Tibial artery (tissue), 4 donors: ENCODE results near the gene KCTD16.

Experiments used
- DNase-seq, 2 donors: peaks; one replicate each; pipeline ENCODE4 v3.0.0-alpha.2; 2019
- H3K27ac ChIP-seq, 2 donors: fragments of 200-600 bp; sonication (generic) in 1 of 2; 1 replicate in 1 of 2; 2 replicates in 1 of 2; pipeline ENCODE4 v1.5.1; 2018 to 2019; ENCODE audit warnings: mild to moderate bottlenecking in 1 of 2
- H3K27me3 ChIP-seq, 2 donors: fragments of 200-600 bp; sonication (generic) in 1 of 2; one replicate each; pipeline versions ENCODE4 v1.5.1 to v1.6.0; 2016 to 2019
- H3K36me3 ChIP-seq, 3 donors: fragments of 200-600 bp; sonication (generic) in 2 of 3; one replicate each; pipeline ENCODE4 v1.5.1; 2016 to 2019; ENCODE audit warnings: mild to moderate bottlenecking in 2 of 3
- H3K4me1 ChIP-seq, 4 donors: fragments of 200-600 bp; sonication (generic) in 2 of 4; 1 replicate in 3 of 4; 2 replicates in 1 of 4; pipeline ENCODE4 v1.5.1; 2016 to 2019
- H3K4me3 ChIP-seq, 2 donors: fragments of 200-600 bp; sonication (generic) in 1 of 2; 1 replicate in 1 of 2; 2 replicates in 1 of 2; pipeline ENCODE4 v1.5.1; 2018 to 2019; ENCODE audit warnings: mild to moderate bottlenecking in 2 of 2
- H3K9me3 ChIP-seq, 3 donors: fragments of 200-600 bp; sonication (generic) in 1 of 3; one replicate each; pipeline ENCODE4 v1.5.1; 2016 to 2019
- CTCF ChIP-seq, 2 experiments: fragments of 200-600 bp in 1 of 2; fragments of 450-650 bp in 1 of 2; IDR thresholded peaks; one replicate each; pipeline ENCODE4 v1.5.1; 2017 to 2019; ENCODE audit warnings: antibody characterized with exemption in 2 of 2, mild to moderate bottlenecking in 1 of 2, moderate library complexity in 1 of 2
- intact Hi-C: fragments of 100-400 bp; cut with DNase I; formaldehyde crosslinking; loops from one replicate; pipeline ENCODE4 v1.15.0; 2023; ENCODE audit warnings: low total_unique reads

The KCTD16 gene

GRCh38 chr5:144248015-144248414 is 77.3 kb downstream of the KCTD16 start:
- no peak for TF ChIP-seq CTCF (IDR thresholded peaks at IDR 0.05)
- Histone ChIP-seq H3K4me1 (peaks cover 0 to 4% (median 0%) of the 10 kb centered on the region in 4 donors), H3K27ac (no peak overlapping the region), H3K4me3 (no peak overlapping the region), H3K27me3 (no peaks in the 10 kb centered on the region), H3K36me3 (no peaks in the 10 kb centered on the region), H3K9me3 (no peaks in the 10 kb centered on the region)
- intact Hi-C loops: no loop called here
- DNase-seq: no peak

- Histone ChIP-seq H3K27me3 (no peaks in the 10 kb centered on the region), H3K36me3 (no peaks in the 10 kb centered on the region), H3K4me3 (no peak overlapping the region), H3K27ac (no peak overlapping the region), H3K9me3 (no peaks in the 10 kb centered on the region), H3K4me1 (peaks cover 0 to 4% (median 0%) of the 10 kb centered on the region in 4 donors)
- no peak for DNase-seq
- intact Hi-C loops: no loop called here
- no peak for TF ChIP-seq CTCF (IDR thresholded peaks at IDR 0.05)
Observed at GRCh38 chr5:144249755-144250464, 79.2 kb downstream of the KCTD16 start.

- H3K27me3 ChIP-seq: no peaks in the 10 kb centered on the region
- no peaks in the 10 kb centered on the region for H3K36me3 ChIP-seq
- no peaks in the 10 kb centered on the region for H3K9me3 ChIP-seq
- no peak overlapping the region for H3K4me3 ChIP-seq
- intact Hi-C loops: no loop called here
- no peak for DNase-seq
- H3K4me1 ChIP-seq: peaks cover 0 to 4% (median 0%) of the 10 kb centered on the region in 4 donors
- no peak for TF ChIP-seq CTCF (IDR thresholded peaks at IDR 0.05)
- no peak overlapping the region for H3K27ac ChIP-seq
Observed at GRCh38 chr5:144254552-144254951, 83.9 kb downstream of the KCTD16 start.

- no peaks in the 10 kb centered on the region for H3K9me3 ChIP-seq
- no peaks in the 10 kb centered on the region for H3K36me3 ChIP-seq
- no peak for DNase-seq
- no peaks in the 10 kb centered on the region for H3K27me3 ChIP-seq
- TF ChIP-seq CTCF (IDR thresholded peaks at IDR 0.05): no peak
- intact Hi-C loops: no loop called here
- no peaks in the 10 kb centered on the region for H3K4me1 ChIP-seq
- H3K4me3 ChIP-seq: no peak overlapping the region
- no peak overlapping the region for H3K27ac ChIP-seq
Observed at GRCh38 chr5:144260121-144260520, 89.4 kb downstream of the KCTD16 start.

GRCh38 chr5:144265643-144266247 is 95.1 kb downstream of the KCTD16 start:
- Histone ChIP-seq H3K27ac (no peak overlapping the region), H3K4me3 (no peak overlapping the region), H3K36me3 (no peaks in the 10 kb centered on the region), H3K9me3 (no peaks in the 10 kb centered on the region), H3K27me3 (no peaks in the 10 kb centered on the region), H3K4me1 (no peaks in the 10 kb centered on the region)
- no peak for DNase-seq
- intact Hi-C loops: no loop called here
- no peak for TF ChIP-seq CTCF (IDR thresholded peaks at IDR 0.05)
